ENCODE results near the gene SLC12A3. TPM values are rescaled to one million over a fixed set of nuclear protein-coding genes. Genes with fewer than 3 reads are reported as not detected.
"Not testable (repeated sequence)": the region's sequence is repeated elsewhere in the genome, so short reads cannot be mapped to it uniquely, and the experiment has no call there.

SLC12A3 gene
- total and polyA plus RNA-seq, 4 experiments from 2014 or later, result not detected

DNA sequence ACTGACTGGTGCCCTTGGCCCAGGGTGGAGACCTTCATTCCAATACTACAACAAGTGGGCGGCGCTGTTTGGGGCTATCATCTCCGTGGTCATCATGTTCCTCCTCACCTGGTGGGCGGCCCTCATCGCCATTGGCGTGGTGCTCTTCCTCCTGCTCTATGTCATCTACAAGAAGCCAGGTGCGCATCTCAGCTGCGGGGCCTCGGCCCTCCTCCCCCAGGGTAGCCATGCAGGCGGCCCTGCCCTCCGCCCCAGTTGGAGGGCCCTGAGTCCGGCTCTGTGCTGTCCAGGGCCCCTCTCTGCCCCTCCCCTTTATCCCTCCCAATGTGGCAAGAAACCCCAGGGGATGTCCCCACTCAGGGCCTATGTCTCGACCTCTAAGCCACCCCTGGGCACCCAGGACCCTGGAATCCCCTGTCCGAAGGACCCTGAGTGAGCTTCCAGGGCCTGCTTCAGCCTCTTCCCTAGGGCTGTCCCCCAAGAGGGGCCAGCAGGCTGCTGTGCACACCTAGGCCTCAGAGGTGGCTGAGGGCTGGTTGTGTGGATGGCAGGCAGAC is 19.1 kb downstream of the SLC12A3 start:
- Histone ChIP-seq H3K36me3 (ENCODE audit: insufficient read depth, low read length) (no peaks in the 10 kb centered on the region), H3K9me3 (ENCODE audit: control insufficient read depth in 1 of 2, low read length in 2 of 2) (no peaks in the 10 kb centered on the region), H3K4me1 (ENCODE audit: insufficient read depth, low read length) (no peaks in the 10 kb centered on the region), H3K27ac (ENCODE audit: low read depth, low read length) (no peak overlapping the region), H3K4me3 (ENCODE audit: low read length in 2 of 2) (no peak overlapping the region), H3K27me3 (ENCODE audit: insufficient read depth, low read length) (no peaks in the 10 kb centered on the region)
- Mint-ChIP-seq H3K4me1 (no peaks in the 10 kb centered on the region), H3K27ac (no peak overlapping the region), H3K9me3 (no peaks in the 10 kb centered on the region), H3K36me3 (no peaks in the 10 kb centered on the region), H3K4me3 (no peak overlapping the region), H3K27me3 (no peaks in the 10 kb centered on the region)
- ChIA-PET CTCF (ENCODE audit: partially characterized antibody) (interaction anchor here (1.0 kb wide), 1 partner anchor 17 kb away, joined by 3 read pairs; no protein-coding TSS in a partner anchor), POLR2A (ENCODE audit: partially characterized antibody) (no interaction called here)
- intact Hi-C loops (cut with micrococcal nuclease), result no loop called here
- DNase-seq, result no peak

DNA sequence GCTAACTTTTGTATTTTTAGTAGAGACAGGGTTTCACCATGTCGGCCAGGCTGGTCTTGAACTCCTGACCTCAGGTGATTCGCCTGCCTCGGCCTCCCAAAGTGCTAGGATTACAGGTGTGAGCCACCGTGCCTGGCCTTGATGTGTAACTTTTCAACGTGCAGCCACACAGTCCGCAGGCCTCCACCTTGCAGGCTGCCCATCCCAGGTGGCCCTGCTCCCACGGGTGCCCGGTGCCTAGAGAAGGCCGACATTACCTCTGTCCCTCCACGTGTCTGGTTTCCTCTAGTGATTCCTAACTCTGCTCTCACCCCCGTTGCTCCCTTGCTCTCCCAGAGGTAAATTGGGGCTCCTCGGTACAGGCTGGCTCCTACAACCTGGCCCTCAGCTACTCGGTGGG is 19.9 kb downstream of the SLC12A3 start:
- H3K4me3 ChIP-seq (ENCODE audit: low read length in 2 of 2); H3K36me3 Mint-ChIP-seq; H3K4me1 ChIP-seq (ENCODE audit: insufficient read depth, low read length); H3K27ac Mint-ChIP-seq; H3K4me3 Mint-ChIP-seq; H3K27ac ChIP-seq (ENCODE audit: low read depth, low read length); H3K9me3 Mint-ChIP-seq; CTCF ChIA-PET (ENCODE audit: partially characterized antibody); intact Hi-C loops (cut with micrococcal nuclease); H3K36me3 ChIP-seq (ENCODE audit: insufficient read depth, low read length); H3K9me3 ChIP-seq (ENCODE audit: control insufficient read depth in 1 of 2, low read length in 2 of 2); H3K27me3 ChIP-seq (ENCODE audit: insufficient read depth, low read length); DNase-seq; H3K27me3 Mint-ChIP-seq; H3K4me1 Mint-ChIP-seq; POLR2A ChIA-PET (ENCODE audit: partially characterized antibody): not testable (repeated sequence)

DNA sequence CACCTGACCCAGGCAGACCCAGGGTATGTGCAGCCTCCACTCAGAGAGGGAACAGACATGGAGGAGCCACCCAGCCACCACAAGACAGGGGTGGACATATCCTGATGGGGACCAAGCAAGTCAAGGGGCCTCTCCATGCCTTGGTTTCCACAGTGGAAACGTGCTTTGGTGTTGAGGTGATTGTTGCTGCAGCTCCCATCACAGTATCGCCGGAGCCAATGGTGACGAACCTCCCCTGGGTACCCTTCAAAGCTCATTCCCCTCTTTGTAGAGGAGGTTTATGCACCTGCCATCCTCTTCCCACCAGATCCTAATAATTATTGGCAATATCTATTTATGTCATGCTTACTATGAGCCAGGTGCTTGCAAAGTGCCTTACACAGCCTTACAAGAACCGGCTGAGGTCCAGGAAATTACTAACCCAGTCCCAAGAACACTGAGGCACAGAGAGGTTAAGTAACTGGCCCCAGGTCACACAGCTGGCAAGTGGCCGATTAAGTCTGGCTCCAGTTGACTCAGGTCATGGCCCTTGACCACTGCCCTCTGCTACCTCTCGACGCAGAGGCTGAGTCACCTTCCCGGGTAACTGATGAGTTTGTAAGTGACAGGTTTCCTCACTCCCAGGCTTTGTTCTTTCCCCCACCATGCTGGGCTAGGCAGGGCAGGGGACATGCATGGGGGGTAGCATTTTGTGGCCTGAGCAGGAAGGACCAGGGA is 20.6 kb downstream of the SLC12A3 start:
- ChIA-PET POLR2A (ENCODE audit: partially characterized antibody) (no interaction called here), CTCF (ENCODE audit: partially characterized antibody) (no interaction called here)
- intact Hi-C loops (cut with micrococcal nuclease), result no loop called here
- Histone ChIP-seq H3K4me1 (ENCODE audit: insufficient read depth, low read length) (no peaks in the 10 kb centered on the region), H3K9me3 (ENCODE audit: control insufficient read depth in 1 of 2, low read length in 2 of 2) (no peaks in the 10 kb centered on the region), H3K36me3 (ENCODE audit: insufficient read depth, low read length) (no peaks in the 10 kb centered on the region), H3K27me3 (ENCODE audit: insufficient read depth, low read length) (no peaks in the 10 kb centered on the region), H3K4me3 (ENCODE audit: low read length in 2 of 2) (no peak overlapping the region), H3K27ac (ENCODE audit: low read depth, low read length) (no peak overlapping the region)
- Mint-ChIP-seq H3K36me3 (no peaks in the 10 kb centered on the region), H3K4me3 (no peak overlapping the region), H3K27ac (peak overlapping the region in 1 of 7 donors; percentile 27), H3K4me1 (no peaks in the 10 kb centered on the region), H3K9me3 (no peaks in the 10 kb centered on the region), H3K27me3 (no peaks in the 10 kb centered on the region)
- no peak for DNase-seq

DNA sequence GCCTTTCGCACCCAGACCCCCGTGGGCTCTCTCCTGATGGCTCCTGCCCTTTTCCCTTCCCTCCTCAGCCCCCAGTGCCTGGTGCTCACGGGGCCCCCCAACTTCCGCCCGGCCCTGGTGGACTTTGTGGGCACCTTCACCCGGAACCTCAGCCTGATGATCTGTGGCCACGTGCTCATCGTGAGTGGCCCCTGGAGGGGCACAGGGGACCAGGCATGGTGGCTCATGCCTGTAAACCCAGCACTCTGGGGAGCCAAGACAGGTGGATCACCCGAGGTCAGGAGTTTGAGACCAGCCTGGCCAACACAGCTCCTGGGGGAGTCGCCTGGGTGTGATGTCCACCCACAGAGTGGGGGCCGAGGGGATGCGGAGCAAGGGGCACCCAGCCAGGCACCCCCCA is 21.3 kb downstream of the SLC12A3 start:
- CTCF ChIA-PET (ENCODE audit: partially characterized antibody), result interaction anchor here (1.0 kb wide), 1 partner anchor 43 kb away, joined by 3 read pairs; no protein-coding TSS in a partner anchor

DNA sequence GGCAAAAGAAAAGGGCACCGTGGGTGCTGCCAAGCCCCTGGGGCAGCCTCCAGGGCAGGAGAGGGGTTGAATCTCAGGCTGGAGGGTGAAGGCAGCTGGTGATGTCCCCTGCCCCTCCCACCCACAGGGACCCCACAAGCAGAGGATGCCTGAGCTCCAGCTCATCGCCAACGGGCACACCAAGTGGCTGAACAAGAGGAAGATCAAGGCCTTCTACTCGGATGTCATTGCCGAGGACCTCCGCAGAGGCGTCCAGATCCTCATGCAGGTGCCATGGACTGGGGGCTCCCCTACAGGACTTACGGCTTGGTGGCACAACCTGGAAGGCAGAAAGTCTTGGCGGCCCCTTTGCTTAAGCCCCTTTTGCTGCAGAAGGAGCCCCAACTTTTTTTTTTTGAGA is 21.8 kb downstream of the SLC12A3 start:
- no peak overlapping the region for H3K27ac Mint-ChIP-seq
- intact Hi-C loops (cut with micrococcal nuclease), result no loop called here
- no peaks in the 10 kb centered on the region for H3K4me1 Mint-ChIP-seq
- H3K36me3 ChIP-seq (ENCODE audit: insufficient read depth, low read length), result no peaks in the 10 kb centered on the region
- no peaks in the 10 kb centered on the region for H3K9me3 ChIP-seq (ENCODE audit: control insufficient read depth in 1 of 2, low read length in 2 of 2)
- no peak overlapping the region for H3K4me3 Mint-ChIP-seq
- no peaks in the 10 kb centered on the region for H3K27me3 Mint-ChIP-seq
- POLR2A ChIA-PET (ENCODE audit: partially characterized antibody), result no interaction called here
- DNase-seq, result no peak
- no peak overlapping the region for H3K4me3 ChIP-seq (ENCODE audit: low read length in 2 of 2)
- H3K9me3 Mint-ChIP-seq, result no peaks in the 10 kb centered on the region
- CTCF ChIA-PET (ENCODE audit: partially characterized antibody), result interaction anchor here (1.0 kb wide), 1 partner anchor 43 kb away, joined by 3 read pairs; no protein-coding TSS in a partner anchor
- H3K4me1 ChIP-seq (ENCODE audit: insufficient read depth, low read length), result no peaks in the 10 kb centered on the region
- H3K27ac ChIP-seq (ENCODE audit: low read depth, low read length), result no peak overlapping the region
- H3K27me3 ChIP-seq (ENCODE audit: insufficient read depth, low read length), result no peaks in the 10 kb centered on the region
- no peaks in the 10 kb centered on the region for H3K36me3 Mint-ChIP-seq

More for the DNA sequence above, 21.3 kb downstream of the SLC12A3 start:
- Mint-ChIP-seq H3K27ac (no peak overlapping the region), H3K36me3 (no peaks in the 10 kb centered on the region), H3K27me3 (no peaks in the 10 kb centered on the region), H3K9me3 (no peaks in the 10 kb centered on the region), H3K4me1 (no peaks in the 10 kb centered on the region), H3K4me3 (no peak overlapping the region)
- Histone ChIP-seq H3K4me3 (ENCODE audit: low read length in 2 of 2) (no peak overlapping the region), H3K27ac (ENCODE audit: low read depth, low read length) (no peak overlapping the region), H3K36me3 (ENCODE audit: insufficient read depth, low read length) (no peaks in the 10 kb centered on the region), H3K9me3 (ENCODE audit: control insufficient read depth in 1 of 2, low read length in 2 of 2) (no peaks in the 10 kb centered on the region), H3K27me3 (ENCODE audit: insufficient read depth, low read length) (no peaks in the 10 kb centered on the region), H3K4me1 (ENCODE audit: insufficient read depth, low read length) (no peaks in the 10 kb centered on the region)
- POLR2A ChIA-PET (ENCODE audit: partially characterized antibody), result no interaction called here
- intact Hi-C loops (cut with micrococcal nuclease), result no loop called here
- no peak for DNase-seq

DNA sequence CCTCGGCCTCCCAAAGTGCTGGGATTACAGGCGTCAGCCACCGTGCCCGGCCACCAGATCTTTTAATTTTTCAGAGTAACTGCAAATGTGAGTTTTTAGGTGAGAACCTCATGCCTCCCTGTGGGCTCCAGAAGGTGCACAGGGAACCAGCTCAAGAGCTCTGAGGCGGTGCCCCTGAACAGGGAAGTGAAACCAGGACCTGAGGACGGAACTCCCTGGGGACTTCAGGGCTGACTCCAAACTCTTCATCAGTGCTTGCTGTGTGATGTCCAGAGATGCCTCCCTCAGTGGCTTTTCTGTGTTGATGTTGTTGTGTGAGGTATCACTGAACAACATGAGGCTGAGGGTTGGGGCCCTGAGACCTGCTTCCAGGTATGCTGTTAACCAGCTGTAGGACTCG is 23.8 kb downstream of the SLC12A3 start:
- ChIA-PET POLR2A (ENCODE audit: partially characterized antibody) (interaction anchor here (0.6 kb wide), 1 partner anchor 119 kb away, joined by 4 read pairs; no protein-coding TSS in a partner anchor), CTCF (ENCODE audit: partially characterized antibody) (no interaction called here)
- no peaks in the 10 kb centered on the region for H3K36me3 ChIP-seq (ENCODE audit: insufficient read depth, low read length)
- H3K27me3 Mint-ChIP-seq, result no peaks in the 10 kb centered on the region
- no peak overlapping the region for H3K4me3 ChIP-seq (ENCODE audit: low read length in 2 of 2)
- no peak overlapping the region for H3K4me3 Mint-ChIP-seq
- no peaks in the 10 kb centered on the region for H3K4me1 ChIP-seq (ENCODE audit: insufficient read depth, low read length)
- H3K4me1 Mint-ChIP-seq, result no peaks in the 10 kb centered on the region
- intact Hi-C loops (cut with micrococcal nuclease), result no loop called here
- H3K9me3 ChIP-seq (ENCODE audit: control insufficient read depth in 1 of 2, low read length in 2 of 2), result no peaks in the 10 kb centered on the region
- no peak overlapping the region for H3K27ac ChIP-seq (ENCODE audit: low read depth, low read length)
- H3K9me3 Mint-ChIP-seq, result no peaks in the 10 kb centered on the region
- no peaks in the 10 kb centered on the region for H3K36me3 Mint-ChIP-seq
- no peak for DNase-seq
- H3K27me3 ChIP-seq (ENCODE audit: insufficient read depth, low read length), result no peaks in the 10 kb centered on the region
- H3K27ac Mint-ChIP-seq, result no peak overlapping the region

DNA sequence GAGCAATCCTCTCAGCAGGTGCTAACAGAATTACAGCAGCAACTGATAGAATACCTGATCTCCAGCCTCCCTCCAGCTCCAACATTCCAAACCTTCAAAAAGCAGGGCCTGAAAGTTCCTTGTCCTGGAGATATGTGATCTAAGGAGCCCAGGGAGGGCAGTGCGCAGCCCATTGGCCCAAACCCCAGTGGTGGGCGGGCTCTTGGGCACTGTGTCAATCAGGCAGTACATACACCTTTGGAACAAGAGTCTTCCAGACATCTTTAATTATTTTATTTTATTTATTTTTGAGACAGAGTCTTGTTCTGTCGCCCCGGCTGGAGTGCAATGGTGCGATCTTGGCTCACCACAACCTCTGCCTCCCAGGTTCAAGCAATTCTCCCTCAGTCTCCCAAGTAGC is 24.2 kb downstream of the SLC12A3 start:
- H3K27me3 ChIP-seq (ENCODE audit: insufficient read depth, low read length), result no peaks in the 10 kb centered on the region
- no peaks in the 10 kb centered on the region for H3K36me3 Mint-ChIP-seq
- H3K36me3 ChIP-seq (ENCODE audit: insufficient read depth, low read length), result no peaks in the 10 kb centered on the region
- H3K9me3 Mint-ChIP-seq, result no peaks in the 10 kb centered on the region
- no peaks in the 10 kb centered on the region for H3K4me1 ChIP-seq (ENCODE audit: insufficient read depth, low read length)
- DNase-seq, result no peak
- H3K27ac ChIP-seq (ENCODE audit: low read depth, low read length), result no peak overlapping the region
- no peaks in the 10 kb centered on the region for H3K4me1 Mint-ChIP-seq
- H3K27me3 Mint-ChIP-seq, result no peaks in the 10 kb centered on the region
- H3K27ac Mint-ChIP-seq, result no peak overlapping the region
- H3K4me3 ChIP-seq (ENCODE audit: low read length in 2 of 2), result no peak overlapping the region
- CTCF ChIA-PET (ENCODE audit: partially characterized antibody), result no interaction called here
- intact Hi-C loops (cut with micrococcal nuclease), result no loop called here
- H3K9me3 ChIP-seq (ENCODE audit: control insufficient read depth in 1 of 2, low read length in 2 of 2), result no peaks in the 10 kb centered on the region
- POLR2A ChIA-PET (ENCODE audit: partially characterized antibody), result interaction anchor here (0.6 kb wide), 1 partner anchor 118 kb away, joined by 4 read pairs; no protein-coding TSS in a partner anchor
- H3K4me3 Mint-ChIP-seq, result no peak overlapping the region

Data from CD4-positive, alpha-beta memory T cell (primary cell).